Measurements from ENCODE around the gene ATP8B3. TPM values are rescaled to one million over a fixed set of nuclear protein-coding genes. Genes with fewer than 3 reads are reported as not detected.

ATP8B3 gene
- total and polyA plus RNA-seq, 9 of the 15 experiments (the other 6 are each of a cell fraction or from before 2014, with no cell fraction given): 1.2 to 12.3 (median 3.8) TPM

GRCh38 chr19:1768918-1769644 is 43.0 kb downstream of the ATP8B3 start (continued):
- TF ChIP-seq, protein P1, sequence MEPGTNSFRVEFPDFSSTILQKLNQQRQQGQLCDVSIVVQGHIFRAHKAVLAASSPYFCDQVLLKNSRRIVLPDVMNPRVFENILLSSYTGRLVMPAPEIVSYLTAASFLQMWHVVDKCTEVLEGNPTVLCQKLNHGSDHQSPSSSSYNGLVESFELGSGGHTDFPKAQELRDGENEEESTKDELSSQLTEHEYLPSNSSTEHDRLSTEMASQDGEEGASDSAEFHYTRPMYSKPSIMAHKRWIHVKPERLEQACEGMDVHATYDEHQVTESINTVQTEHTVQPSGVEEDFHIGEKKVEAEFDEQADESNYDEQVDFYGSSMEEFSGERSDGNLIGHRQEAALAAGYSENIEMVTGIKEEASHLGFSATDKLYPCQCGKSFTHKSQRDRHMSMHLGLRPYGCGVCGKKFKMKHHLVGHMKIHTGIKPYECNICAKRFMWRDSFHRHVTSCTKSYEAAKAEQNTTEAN (CRISPR knock-in tag; IDR thresholded peaks at IDR 0.05): no peak
- no peak for TF ChIP-seq TCF15 (CRISPR knock-in tag; IDR thresholded peaks at IDR 0.05)
- no peak for TF ChIP-seq ZBTB40 (IDR thresholded peaks at IDR 0.05)
- no peak for TF ChIP-seq ZBTB40 (CRISPR knock-in tag; IDR thresholded peaks at IDR 0.05)
- TF ChIP-seq, protein P2, sequence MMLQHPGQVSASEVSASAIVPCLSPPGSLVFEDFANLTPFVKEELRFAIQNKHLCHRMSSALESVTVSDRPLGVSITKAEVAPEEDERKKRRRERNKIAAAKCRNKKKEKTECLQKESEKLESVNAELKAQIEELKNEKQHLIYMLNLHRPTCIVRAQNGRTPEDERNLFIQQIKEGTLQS (IDR thresholded peaks at IDR 0.05): no peak
- TF ChIP-seq, protein P2 (CRISPR knock-in tag; conservative IDR thresholded peaks at IDR 0.05): no peak
- no peak for TF ChIP-seq KHSRP (IDR thresholded peaks at IDR 0.05)
- TF ChIP-seq FOXA3 (CRISPR knock-in tag; conservative IDR thresholded peaks at IDR 0.05 in 1 of 2, IDR thresholded peaks at IDR 0.05 in 1 of 2): no peak
- no peak for TF ChIP-seq MTF1 (CRISPR knock-in tag; IDR thresholded peaks at IDR 0.05; ENCODE audit: borderline replicate concordance)
- TF ChIP-seq SAFB (IDR thresholded peaks at IDR 0.05; ENCODE audit: borderline replicate concordance, low read depth, low read length): no peak
- no peak for TF ChIP-seq COPS2 (conservative IDR thresholded peaks at IDR 0.05)
- TF ChIP-seq, protein P3, sequence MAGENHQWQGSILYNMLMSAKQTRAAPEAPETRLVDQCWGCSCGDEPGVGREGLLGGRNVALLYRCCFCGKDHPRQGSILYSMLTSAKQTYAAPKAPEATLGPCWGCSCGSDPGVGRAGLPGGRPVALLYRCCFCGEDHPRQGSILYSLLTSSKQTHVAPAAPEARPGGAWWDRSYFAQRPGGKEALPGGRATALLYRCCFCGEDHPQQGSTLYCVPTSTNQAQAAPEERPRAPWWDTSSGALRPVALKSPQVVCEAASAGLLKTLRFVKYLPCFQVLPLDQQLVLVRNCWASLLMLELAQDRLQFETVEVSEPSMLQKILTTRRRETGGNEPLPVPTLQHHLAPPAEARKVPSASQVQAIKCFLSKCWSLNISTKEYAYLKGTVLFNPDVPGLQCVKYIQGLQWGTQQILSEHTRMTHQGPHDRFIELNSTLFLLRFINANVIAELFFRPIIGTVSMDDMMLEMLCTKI (IDR thresholded peaks at IDR 0.05; ENCODE audit: partially characterized antibody): no peak
- no peak for TF ChIP-seq PHTF2 (CRISPR knock-in tag; IDR thresholded peaks at IDR 0.05)
- no peak for TF ChIP-seq YBX1 (IDR thresholded peaks at IDR 0.05)
- no peak for TF ChIP-seq POLR2AphosphoS5 (IDR thresholded peaks at IDR 0.05; ENCODE audit: control insufficient read depth, insufficient read depth, low read depth, low read length)
